Measurements from ENCODE around the gene KCNQ1.
A peak's percentile ranks its signal among the peaks of the same experiment; 100 is the strongest.
"Not testable (repeated sequence)": the region's sequence is repeated elsewhere in the genome, so short reads cannot be mapped to it uniquely, and the experiment has no call there.

The KCNQ1 gene

DNA sequence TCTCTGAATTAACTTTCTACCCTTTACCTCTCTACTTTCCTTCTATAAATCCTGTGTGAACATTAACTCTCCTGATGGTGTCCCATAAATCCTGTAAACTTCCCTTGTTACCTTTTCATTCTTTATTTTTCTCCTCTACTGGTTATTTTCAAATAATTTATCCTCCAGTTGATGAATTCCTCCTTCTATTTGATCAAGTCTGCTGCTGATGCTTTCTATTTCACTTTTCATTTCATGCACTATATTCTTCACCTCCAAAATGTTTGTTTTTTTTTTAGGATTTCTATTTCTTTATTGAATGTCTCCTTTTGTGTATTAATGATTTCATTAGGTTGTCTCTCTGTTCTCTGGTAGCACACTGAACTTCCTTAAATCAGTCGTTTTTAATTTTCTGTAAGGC lies 186.4 kb downstream of the KCNQ1 start:
- no peak for DNase-seq

DNA sequence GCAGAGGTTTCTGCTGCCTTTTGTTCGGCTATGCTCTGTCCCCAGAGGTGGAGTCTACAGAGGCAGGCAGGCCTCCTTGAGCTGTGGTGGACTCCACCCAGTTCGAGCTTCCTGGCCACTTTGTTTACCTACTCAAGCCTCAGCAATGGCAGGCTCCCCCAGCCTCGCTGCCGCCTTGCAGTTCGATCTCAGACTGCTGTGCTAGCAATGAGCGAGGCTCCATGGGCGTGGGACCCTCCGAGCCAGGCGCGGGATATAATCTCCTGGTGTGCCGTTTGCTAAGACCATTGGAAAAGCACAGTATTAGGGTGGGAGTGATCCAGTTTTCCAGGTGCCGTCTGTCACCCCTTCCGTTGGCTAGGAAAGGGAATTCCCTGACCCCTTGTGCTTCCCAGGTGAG lies 195.0 kb downstream of the KCNQ1 start:
- not testable (repeated sequence) for DNase-seq

DNA sequence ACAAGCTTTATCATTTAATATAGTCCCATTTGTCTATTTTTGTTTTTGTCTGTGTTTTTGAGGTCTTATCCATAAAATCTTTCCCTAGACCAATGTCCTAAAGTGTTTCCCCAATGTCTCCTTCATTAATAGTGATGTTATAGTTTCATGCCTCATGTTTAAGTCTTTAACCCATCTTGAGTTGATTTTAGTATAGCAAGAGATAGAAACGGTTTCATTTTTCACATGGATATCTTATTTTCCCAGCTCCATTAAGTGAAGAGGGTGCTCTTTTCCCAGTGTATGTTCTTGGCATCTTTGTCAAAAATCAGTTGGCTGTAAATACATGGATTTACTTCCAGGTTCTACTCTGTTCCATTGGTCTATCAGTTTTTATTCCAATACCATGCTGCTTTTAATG lies 196.8 kb downstream of the KCNQ1 start:
- no peak for DNase-seq

DNA sequence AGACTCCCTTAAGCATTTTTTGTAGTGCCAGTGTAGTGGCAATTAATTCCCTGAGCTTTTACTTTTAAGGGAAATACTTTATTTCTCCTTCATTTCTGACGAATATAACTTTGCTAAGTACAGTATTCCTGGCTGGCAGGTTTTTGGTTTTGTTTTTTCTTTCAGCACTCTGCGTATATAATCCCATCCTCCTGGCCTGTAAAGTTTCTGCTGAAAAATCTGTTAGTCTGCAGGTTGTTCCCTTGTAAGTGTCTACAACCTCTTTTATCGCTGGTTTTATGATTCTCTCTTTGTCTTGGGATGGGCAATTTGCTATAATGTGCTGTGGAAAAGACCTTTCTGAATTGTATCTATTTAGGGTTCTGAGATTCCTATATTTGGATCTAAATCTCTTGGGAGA lies 198.9 kb downstream of the KCNQ1 start:
- no peak for DNase-seq

DNA sequence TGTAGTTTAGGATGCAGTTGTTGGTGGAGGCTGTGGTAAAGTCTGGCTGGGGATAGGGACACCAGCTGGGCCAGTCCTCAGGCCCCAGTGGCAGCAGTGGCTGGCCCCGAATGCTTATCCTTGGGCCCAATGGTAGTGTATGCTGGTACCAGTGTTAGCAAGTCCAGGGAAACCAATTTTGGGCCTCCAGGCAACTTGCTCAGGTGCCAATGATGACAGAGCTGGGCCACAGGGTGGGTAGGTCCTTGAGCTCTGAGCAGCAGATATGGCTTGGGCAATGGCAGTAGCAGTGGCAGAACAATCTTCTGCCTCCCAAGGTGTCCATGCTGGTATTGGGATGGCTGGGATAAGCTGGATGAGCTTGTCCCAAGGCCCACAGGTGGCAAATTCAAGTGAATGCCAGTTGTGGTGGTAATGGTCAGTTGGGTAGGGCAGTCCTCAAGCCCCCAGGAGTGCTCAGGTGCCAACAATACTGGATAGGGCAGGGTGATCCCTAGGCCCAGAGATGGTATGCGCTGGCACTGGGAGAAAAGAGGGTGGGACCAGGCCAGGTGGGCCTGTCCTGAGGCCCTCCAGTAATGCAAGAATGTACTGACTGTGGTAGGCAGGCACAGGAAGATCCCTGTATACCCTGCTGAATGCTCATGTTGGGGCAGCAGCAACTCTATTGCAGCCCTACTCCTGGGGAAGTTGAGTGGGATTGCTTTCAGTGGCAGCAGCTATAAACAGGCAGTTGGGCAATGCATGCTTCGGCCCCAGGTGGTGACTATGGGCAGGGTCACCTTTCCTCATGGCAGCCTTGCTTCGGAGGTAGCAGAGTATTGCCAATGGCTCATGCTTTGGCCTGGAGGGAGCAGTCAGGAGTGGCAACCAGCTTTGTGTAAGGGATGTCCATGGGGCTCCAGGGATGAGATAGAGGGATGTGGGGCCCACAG lies 200.3 kb downstream of the KCNQ1 start:
- no peak for DNase-seq

DNA sequence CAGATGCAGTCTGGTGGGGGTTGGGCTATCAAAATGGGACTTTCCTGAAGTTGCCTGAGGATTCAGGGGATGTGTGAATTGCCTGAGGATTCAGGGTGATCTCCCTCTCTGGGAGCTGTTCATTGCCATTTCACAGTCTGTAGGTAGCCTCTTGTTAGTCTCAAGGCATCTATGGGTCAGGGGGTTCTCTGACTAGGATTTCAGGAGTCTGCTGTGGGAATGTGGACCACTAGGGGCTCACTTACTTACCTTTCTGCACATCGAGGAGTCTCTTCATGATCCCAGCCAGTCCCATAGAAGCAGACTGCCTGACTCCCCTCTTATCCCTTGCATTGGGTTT lies 200.9 kb downstream of the KCNQ1 start:
- DNase-seq = no peak

DNA sequence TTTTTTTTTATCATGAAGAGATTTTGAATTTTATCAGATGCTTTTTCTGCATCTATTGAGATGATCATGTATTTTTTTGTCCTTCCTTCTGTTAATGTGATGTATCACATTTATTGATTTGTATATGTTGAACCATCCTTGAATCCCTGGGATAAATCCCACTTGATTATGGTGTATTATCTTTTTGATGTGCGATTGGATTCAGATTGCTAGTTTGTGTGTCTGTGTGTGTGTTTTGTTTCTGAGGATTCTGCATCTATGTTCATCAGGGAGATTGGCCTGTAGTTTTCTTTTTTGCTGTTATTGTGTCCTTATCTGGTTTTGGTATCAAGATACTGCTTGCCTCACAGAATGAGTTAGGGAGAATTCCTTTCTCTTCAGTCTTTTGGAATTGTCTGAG lies 202.4 kb downstream of the KCNQ1 start:
- DNase-seq = no peak

DNA sequence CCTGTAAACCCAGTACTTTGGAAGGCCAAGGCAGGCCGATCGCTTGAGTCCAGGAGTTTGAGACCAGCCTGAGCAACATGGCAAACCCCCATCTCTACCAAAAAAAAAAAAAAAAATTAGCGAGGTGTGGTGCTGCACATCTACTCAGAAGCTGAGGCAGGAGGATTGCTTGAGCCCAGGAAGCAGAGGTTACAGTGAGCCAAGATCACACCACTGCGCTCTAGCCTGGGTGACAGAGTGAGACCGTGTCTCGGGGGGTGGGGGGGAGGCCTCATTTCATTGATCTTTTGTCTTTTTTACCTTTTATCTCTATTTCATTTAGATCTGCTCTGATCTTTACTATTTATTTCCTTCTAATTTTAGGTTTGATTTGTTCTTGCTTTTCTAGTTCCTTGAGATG lies 203.1 kb downstream of the KCNQ1 start:
- no peak for DNase-seq

DNA sequence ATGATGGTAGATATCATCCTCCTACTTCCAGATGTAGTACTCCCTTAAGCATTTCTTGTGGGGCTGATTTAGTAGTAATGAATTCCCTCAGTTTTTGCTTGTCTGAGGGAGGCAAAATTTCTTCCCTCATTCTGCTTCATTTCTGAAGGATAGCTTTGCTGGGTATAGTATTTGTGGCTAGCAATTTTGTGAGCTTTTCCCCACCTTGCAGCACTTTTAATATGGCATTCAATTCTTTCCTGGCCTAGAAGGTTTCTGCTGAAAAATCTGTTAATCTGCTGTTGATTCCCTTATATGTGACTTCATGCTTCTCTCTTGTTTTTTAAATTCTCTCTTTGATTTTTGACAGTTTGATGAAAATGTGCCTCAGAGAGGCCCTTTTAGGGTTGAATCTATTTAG lies 204.6 kb downstream of the KCNQ1 start:
- no peak for DNase-seq

DNA sequence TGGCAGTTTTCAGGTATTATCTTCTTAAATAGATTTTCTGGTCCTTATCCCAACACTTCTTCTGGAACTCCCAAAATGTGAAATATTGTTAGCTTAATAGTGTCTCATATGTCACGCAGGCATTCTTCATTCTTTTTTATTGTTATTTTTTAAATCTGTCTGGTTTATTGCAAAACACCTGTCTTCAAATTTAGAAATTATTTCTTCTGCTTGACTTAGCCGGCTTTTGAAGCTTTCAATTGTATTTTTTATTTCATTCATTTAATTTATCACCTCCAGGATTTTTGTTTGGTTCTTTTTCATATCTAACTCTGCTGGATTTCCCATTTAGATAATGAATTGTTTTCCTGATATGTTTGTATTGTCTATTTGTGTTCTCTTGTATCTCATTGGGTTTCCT lies 205.0 kb downstream of the KCNQ1 start:
- DNase-seq = no peak

DNA sequence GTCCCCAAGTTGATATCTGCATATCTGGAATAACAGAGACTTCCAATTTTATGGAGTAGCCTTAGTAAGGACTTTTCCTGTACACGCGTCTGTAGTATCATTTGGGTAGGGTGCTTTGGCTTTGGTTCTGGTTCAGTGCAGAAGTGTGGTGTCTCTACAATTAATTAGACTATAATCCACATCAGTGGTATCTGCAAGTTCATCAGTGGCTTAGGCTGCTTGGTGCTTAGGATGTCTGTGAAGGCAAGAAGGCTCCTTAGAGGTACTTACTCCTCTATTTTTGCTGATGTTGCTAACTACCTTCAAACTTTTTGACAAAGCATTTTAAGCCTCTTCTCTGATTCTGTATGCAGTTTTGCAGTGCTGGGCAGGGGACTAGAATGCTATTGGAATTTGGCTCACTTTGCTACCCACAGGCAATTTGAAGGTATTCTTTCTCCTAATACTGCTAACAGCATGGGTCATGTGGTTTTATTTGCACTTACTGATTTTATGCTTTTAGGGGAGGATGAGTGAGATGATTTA lies 205.6 kb downstream of the KCNQ1 start:
- DNase-seq = no peak

DNA sequence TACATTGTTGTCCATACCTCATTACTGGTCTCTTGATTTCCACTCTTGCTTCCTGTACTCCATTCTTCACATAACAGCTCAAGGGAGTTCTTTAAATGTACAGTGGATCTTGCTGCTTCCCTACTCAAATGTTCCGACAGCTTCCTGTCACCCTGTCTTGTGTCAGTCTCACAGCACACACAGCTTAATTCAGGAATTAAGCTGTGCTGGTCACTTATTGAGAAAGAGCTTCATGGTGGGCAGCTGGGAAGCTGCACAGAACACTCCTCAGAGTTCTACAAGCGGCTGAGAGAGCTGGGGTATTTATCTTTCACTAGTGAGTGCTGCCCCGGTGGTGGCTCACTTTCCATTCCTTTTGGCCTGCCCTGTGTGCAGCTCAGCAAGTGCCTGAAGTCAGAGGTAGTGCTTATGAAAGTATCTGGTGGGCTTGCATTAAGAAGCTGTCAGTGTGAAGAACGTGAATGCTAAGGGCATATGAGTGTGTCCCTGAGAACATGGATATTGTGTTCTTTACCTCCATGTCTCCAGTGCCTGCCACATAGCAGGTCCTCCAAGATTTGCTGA lies 206.3 kb downstream of the KCNQ1 start:
- no peak for DNase-seq

DNA sequence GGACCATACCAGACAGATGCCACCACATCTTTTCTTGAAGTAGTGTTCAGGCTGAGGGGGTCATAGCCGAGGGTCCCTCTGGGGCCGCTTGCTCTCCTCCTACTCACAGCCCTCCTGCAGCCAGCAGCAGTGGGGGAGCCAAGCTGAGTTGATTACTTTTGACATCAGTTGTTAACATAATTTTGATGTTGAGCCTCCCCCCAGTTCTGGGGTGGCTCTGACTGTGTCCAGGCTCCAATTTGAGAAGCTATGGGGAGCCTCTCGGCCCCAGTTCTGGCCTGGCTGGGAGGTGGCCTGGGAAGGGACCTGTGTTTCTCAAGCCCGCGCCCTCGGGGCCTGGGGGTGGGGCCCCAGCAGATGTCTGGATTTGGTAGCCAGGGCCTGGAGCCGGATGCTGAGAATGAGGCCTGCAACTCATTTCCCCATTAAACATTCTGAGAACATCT lies 207.0 kb downstream of the KCNQ1 start:
- DNase-seq = no peak

DNA sequence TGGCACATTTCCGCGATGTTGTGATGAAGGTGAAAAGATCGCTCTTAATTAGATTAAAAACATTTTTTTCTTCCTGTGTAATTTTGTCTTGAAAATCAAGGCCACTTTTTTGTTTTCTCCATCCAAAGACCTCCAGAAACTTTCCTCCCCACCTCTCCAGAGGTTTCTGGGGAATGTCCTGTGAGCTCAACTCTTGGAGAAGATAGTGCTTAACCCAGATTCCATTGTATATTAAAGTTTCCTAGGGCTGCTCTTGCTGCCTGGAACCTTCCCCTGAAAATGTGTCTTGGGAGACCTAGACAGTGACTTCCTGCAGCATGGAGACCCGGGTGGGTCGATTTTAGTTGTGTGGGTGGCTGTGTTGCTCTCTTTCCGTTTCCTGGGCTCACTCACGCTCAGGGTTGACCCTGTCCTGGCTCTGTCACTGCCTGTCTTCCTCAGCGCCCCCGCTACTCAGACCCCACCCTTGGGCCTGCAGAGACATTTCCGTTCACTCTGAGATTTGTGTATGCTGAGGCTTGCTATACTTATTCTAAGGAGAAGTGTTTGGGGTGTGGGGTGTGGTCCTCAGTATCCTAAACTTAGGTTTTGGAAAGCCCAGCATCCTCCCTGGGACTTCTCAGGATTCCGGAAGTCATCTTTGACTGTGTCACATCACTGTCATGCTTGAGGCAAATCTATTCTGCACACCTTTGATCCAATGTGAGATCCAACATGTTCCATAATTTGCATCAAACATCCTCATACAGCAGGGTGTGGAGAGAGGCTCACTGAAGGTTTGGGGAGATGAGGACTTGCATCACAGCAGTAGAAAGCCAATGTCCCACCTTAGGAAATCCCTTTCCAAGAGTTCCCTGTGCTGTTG lies 207.8 kb downstream of the KCNQ1 start:
- DNase-seq = no peak

DNA sequence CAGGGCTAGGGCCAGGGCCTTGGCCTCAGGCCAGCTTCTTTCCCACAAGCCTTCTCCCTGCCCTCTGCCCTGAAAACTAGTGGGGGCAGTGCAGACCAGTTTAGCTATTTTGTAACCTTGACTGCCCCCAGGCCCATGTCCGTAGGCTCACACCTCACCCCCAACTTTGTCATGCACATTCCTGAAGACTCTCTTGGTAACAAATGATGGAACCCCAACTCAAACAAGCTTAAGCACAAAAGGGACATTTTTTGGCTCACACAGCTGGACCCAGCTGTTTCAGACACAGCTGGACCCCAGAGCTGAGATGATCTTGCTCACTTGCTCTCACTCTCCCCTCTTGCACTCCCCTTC lies 208.4 kb downstream of the KCNQ1 start:
- no peak for DNase-seq

DNA sequence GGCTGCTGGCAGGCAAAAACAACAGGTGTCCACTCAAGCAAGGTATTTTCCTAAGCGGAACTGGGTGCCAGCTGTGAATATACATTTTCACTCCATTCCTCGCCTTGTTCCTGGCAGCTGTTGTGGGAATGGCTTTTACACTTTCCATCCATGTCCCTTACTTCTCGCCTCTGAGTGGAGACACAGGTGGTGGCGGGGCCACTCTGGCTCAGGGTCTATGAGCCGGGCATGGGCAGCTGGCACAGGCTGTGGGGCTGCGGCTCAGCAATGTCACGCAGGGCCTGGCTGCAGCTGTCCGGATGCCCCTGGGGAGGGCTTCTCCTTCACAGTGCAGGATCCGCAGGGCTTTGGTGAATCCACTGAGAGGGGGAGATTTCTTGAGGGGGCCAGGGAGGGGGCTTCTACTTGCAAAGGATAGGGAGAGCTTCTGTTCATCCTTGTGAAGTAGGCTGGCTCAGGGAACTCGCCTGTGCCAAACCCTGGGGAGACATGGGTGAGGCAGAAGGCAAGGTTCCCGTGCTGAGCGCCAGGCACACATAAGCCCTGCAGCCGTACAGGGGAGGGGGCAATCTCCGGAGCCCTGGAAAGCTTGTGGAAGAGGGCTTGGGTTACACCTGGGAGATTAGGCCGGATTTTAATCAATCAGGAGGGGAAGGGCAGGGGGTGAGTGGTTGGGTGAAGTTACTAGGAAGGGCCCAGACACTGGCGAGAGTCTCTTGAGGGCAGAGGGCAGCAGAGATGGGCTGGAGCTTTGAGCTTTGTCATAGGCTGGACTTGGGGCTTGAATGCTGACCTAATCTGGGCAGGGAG lies 209.3 kb downstream of the KCNQ1 start:
- no peak for DNase-seq

DNA sequence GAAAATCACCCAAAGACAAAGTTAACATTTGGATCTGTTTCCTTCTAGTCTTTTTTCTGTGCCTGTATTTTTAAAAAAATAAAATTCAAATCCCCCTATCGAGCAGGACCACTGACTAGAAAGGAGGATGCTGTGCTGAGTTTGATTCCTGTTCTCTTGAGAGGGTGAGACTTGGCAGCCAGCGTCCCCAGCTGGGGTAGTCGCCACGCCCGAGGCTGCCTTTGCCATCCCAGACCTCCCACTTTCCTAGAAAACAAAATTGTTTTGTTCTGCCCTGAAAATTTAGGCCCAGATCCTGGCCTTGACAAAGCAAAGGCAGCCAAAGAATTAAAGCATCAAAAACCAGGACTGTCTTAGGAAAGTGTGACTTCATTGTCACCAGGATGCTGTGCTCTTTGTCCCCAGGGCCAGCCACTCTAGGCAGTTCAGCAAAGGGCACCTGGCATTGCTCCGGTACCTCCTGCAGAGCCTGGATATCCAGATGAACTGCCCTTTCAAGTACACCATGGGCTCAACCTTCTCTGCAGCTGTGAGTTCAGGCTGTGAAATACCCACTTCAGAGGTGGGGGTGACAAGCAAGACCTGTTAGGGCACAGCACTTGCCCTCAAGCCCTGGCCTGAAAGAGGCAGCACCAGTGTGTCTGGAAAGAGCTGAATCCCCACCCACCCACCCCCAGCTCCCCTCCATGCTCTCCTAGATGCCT lies 210.4 kb downstream of the KCNQ1 start:
- no peak for DNase-seq

DNA sequence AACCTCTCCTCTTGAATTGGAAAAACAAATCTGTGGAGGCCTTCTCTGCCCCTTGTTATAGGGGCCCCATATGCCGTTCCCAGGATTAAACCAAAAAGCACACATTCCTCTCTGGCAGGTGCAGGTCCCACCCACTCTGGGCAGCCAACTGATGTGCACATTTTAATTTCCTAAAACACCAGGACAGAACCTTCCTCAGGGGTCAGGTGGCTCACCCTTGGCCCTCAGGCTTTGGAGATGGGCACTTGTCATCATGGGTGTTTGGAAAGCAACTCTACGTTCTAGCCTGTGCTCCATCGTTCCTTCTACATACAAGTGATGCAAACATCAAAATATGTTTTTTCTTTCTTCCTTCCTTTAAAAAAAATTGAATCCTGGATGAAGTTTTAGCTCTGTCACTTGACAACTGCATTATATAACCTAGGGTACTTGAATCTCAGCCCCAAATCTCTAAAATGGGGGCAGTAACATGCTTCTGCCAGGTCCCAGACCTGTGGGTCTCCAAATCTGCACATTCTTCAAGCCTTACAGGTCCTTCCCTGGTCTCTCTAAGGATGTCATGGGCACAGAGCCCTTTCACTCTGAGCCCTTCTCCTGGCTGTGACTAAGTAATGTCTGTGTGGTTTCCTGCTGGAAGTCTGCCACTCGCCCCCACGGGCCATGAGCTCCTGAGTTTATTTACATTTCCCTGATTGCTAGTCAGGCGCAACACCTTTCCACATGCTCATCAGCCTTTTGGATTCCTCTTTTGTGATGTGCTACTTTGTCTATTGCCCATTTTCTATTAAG lies 211.2 kb downstream of the KCNQ1 start:
- DNase-seq = peak; percentile 70

DNA sequence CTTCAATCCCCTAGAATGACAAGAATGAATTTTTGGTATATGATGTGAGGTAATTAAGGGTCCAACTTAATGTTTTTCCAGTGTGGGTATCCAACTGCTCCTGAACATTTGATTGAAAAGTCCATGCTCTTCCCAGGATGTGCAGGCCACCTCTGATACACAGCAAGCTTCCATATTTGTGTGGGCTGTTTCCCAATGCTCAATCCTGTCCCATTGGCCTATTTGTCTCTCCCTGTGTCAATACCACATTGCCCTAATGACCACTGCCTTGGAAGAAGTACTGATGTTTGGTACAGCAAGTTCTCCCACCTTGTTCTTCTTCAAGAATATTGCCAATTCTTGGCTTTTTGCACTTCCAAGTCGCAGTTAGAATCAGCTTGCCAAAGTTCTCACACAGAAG lies 212.1 kb downstream of the KCNQ1 start:
- no peak for DNase-seq

DNA sequence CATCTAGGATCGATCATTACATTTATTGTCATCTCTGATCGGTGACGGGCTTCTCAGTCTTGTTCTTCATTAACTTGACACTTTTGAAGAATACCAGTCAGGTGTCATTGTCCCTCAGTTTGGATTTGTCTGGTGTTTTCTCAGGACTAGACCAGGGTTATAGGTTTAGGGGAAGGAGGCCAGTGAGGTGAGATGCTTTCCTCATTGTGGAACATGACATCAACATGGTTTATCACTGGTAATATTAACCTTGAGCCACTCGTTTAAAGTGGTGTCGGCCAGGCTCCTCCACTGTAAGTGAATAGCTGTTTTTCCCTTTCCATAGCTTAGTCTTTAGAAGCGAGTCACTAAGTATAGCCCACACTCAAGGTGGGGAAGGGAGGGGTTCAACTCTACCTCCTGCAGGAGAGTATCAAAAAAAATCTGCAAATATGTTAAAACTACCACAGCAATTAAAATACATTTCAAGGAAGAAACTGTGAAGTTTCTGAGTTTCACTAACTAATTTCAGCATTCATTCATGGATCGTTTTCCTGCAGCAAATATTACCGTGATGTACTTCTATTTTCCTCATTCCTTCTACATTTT lies 213.0 kb downstream of the KCNQ1 start:
- DNase-seq = no peak

Measured in fibroblast of skin of right biceps (primary cell).